ENCODE results near the gene PPP5C.
"Not testable (repeated sequence)": the region's sequence is repeated elsewhere in the genome, so short reads cannot be mapped to it uniquely, and the experiment has no call there.

PPP5C gene

GRCh38 chr19:46373491-46374359 is 26.8 kb downstream of the PPP5C start:
- DNase-seq (ENCODE audit: low spot score) = no peak
- TF ChIP-seq, protein P1, sequence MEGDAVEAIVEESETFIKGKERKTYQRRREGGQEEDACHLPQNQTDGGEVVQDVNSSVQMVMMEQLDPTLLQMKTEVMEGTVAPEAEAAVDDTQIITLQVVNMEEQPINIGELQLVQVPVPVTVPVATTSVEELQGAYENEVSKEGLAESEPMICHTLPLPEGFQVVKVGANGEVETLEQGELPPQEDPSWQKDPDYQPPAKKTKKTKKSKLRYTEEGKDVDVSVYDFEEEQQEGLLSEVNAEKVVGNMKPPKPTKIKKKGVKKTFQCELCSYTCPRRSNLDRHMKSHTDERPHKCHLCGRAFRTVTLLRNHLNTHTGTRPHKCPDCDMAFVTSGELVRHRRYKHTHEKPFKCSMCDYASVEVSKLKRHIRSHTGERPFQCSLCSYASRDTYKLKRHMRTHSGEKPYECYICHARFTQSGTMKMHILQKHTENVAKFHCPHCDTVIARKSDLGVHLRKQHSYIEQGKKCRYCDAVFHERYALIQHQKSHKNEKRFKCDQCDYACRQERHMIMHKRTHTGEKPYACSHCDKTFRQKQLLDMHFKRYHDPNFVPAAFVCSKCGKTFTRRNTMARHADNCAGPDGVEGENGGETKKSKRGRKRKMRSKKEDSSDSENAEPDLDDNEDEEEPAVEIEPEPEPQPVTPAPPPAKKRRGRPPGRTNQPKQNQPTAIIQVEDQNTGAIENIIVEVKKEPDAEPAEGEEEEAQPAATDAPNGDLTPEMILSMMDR (IDR thresholded peaks at IDR 0.05; ENCODE audit: extremely low read depth, missing control alignments) = no peak

DNA sequence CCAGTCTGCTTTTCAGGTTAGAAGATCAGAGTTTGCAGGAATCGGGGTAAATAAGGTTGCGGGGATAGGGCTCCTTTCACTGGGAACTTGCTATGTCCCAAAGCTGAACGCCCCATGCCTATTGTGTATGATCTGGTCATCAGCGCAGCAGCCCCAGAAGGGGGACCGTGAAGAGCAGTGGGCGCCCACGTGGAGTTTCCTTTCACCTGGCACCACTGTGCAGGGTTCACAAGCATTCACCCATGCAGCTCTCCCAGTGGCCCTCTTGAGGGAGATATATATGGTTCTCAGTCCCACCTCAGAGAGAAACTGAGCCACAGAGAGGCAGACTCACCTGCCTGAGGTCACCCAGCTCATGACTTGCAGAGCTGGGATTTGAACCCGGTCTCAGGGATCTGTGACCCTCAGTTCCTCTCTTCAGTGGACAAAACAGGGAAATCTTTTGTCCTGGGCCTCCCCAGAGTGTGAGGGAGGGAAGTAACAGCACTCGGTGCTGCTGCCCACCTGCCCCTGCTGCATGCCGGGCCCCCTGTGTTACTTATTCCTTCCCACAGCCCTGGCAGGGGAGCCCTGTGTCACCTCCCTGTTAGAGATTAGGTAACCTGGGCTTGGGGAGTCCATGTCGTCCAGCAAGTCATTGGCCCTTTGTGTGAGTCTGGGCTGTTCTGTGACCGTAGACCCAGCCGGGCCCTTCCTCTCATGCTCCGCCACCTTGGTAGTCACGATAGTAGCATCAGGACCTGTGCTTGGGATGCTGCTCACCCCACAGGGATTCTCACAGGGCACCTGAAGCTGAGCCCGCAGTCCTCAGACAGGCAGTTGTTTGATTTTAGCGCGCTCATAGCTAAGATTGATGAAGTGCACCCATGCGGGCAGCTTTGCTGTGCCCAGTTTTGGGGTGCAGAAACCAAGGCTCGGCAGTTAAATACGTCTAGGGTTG is 27.9 kb downstream of the PPP5C start:
- TF ChIP-seq, protein P1 (IDR thresholded peaks at IDR 0.05; ENCODE audit: extremely low read depth, missing control alignments) = no peak
- DNase-seq (ENCODE audit: low spot score) = no peak

DNA sequence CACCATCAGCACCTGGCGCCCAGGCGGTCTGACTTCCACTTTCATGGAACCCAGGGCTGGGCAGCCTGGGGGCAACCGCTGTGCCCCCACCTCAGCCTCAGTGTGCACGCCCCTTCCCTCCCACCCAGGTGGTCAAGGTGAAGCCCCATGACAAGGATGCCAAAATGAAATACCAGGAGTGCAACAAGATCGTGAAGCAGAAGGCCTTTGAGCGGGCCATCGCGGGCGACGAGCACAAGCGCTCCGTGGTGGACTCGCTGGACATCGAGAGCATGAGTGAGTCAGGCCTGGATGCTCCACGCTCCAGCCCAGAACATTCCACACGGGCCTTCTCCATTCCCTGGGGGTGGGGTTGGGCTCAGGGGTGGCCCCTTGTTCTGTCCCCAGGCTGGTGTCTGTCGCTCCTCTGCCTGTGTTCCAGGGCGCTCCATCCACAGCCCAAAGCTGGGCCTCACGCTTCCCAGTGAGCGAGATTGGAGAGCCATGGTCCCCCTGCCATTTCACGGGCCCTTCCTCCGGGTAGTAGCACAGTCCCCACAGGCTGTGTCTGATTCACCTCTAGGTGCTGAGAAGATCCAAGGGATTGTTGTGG is 28.7 kb downstream of the PPP5C start:
- not testable (repeated sequence) for DNase-seq (ENCODE audit: low spot score)

DNA sequence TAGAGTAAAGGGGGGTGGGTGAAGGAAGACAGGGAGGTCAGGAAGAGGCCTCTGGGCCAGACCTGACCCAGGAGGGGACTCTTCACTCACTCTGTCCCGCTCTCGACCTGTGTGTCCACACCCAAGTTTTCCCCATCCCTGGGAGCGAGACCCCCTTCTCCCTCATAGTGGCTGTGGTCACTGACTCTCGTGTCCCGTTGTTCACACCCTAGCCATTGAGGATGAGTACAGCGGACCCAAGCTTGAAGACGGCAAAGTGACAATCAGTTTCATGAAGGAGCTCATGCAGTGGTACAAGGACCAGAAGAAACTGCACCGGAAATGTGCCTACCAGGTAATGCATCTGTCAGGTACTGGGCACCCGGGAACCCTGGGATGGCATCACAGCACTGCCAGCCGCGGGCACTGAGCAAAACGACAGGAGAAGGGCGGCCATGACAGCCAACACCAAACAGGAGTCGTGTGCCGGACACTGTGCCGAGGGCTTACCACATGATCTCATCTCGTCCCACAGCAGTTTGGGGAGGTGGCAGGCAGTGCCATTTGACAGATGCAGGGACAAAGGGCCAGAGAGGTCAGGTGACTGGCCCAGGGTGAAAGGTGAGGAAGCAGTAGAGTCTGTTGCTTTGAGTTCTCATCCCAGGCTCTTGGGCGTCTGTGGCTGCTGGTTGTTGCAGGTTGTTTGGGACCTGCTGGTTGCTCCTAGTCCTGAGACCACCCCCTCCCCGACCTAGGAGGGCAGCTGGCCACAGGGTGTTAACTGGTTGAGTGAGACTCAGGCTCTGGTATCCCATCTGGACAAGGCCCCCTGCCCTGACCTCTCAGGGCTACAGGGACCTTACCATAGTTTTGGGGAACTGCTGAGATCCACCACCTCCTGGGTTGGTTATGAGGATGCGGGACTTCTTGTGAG is 29.6 kb downstream of the PPP5C start:
- DNase-seq (ENCODE audit: low spot score) = no peak
- TF ChIP-seq, protein P1 (IDR thresholded peaks at IDR 0.05; ENCODE audit: extremely low read depth, missing control alignments) = no peak

DNA sequence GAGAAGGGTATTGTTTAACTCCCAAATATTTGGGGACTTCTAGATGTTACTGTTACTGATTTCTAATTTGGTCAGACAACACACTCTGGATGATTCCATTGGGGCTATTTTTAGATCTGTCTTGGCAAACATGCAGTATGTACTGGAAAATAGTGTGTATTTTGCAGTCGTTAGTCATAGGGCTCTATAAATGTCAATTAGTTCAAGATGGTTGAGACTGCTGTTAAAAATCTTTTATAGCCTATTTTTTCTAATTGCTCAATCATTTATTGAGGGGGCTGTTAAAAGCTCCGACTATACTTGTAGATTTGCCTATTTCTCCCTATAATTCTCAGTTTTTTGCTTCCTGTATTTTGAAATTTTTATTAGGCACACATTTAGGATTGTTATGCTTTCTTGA is 31.4 kb downstream of the PPP5C start:
- TF ChIP-seq, protein P1 (IDR thresholded peaks at IDR 0.05; ENCODE audit: extremely low read depth, missing control alignments) = no peak
- DNase-seq (ENCODE audit: low spot score) = no peak

GRCh38 chr19:46380690-46381089 is 33.8 kb downstream of the PPP5C start:
- no peak for DNase-seq (ENCODE audit: low spot score)
- TF ChIP-seq, protein P1 (IDR thresholded peaks at IDR 0.05; ENCODE audit: extremely low read depth, missing control alignments) = no peak

- no peak for DNase-seq (ENCODE audit: low spot score)
- TF ChIP-seq, protein P1 (IDR thresholded peaks at IDR 0.05; ENCODE audit: extremely low read depth, missing control alignments) = no peak
These were observed 34.5 kb downstream of the PPP5C start for GRCh38 chr19:46381346-46381745.

Data from GM20000 (cell line).